Effector memory CD8-positive, alpha-beta T cell (primary cell): ENCODE measurements around the gene ACTR6.
"Not testable (repeated sequence)": the region's sequence is repeated elsewhere in the genome, so short reads cannot be mapped to it uniquely, and the experiment has no call there.

Source experiments
- ATAC-seq: fragments of 150-1000 bp; cut with Tn5 transposase; replicated peaks from 2 replicates; pipeline ENCODE4 v1.10.0; 2021; ENCODE audit warnings: mild to moderate bottlenecking, moderate library complexity
- DNase-seq, 3 experiments: peaks; one replicate each; pipeline ENCODE4 v3.0.0; 2021
- H3K27ac Mint-ChIP-seq, 2 donors: one replicate each; pipeline ENCODE4 v1.8.0; 2022; ENCODE audit warnings: mild to moderate bottlenecking in 2 of 2, mixed read lengths in 2 of 2, moderate library complexity in 2 of 2
- H3K27me3 Mint-ChIP-seq, 2 donors: one replicate each; pipeline ENCODE4 v1.8.0; 2022; ENCODE audit warnings: mixed read lengths in 2 of 2
- H3K36me3 Mint-ChIP-seq: one replicate; pipeline ENCODE4 v1.8.0; 2022; ENCODE audit warnings: mild to moderate bottlenecking, moderate library complexity, mixed read lengths; ENCODE audit not compliant: insufficient read depth
- H3K4me1 Mint-ChIP-seq, 2 donors: one replicate each; pipeline ENCODE4 v1.8.0; 2022; ENCODE audit warnings: low read depth in 2 of 2, mixed read lengths in 2 of 2
- H3K4me3 Mint-ChIP-seq, 2 donors: one replicate each; pipeline ENCODE4 v1.8.0; 2022; ENCODE audit warnings: mild to moderate bottlenecking in 2 of 2, mixed read lengths in 2 of 2, moderate library complexity in 2 of 2
- H3K9me3 Mint-ChIP-seq, 2 donors: one replicate each; pipeline ENCODE4 v1.8.0; 2022; ENCODE audit warnings: mixed read lengths in 2 of 2

Gene ACTR6

GRCh38 chr12:100168562-100168961, 32.1 kb upstream of the ACTR6 start:
- Mint-ChIP-seq H3K9me3 (no peaks in the 10 kb centered on the region), H3K4me1 (peaks cover 6% of the 10 kb centered on the region in 2 donors), H3K27me3 (no peaks in the 10 kb centered on the region), H3K36me3 (peaks cover 7% of the 10 kb centered on the region), H3K27ac (peak overlapping the region in 1 of 2 donors; percentile 51), H3K4me3 (no peak overlapping the region)
- ATAC-seq (no peak), DNase-seq (no peak)

DNA sequence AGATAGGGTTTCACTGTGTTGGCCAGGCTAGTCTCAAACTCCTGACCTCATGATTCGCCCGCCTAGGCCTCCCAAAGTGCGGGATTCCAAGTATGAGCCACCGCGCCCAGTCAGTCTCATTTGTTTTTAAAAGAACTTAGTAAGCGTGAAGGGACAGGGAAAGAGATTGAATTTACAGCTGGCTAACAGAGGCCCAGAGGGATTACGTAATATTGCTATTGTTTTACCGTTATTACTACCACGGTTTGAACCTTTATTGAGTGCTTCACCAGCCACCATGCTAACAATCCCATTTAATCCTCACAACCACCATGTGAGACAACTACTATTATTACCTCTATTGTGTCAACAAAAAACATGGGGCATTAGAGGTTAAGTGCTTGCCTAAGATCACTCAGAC, 31.3 kb upstream of the ACTR6 start:
- Mint-ChIP-seq H3K4me1 (peaks cover under 1 to 1% of the 10 kb centered on the region in 2 donors), H3K9me3 (no peaks in the 10 kb centered on the region), H3K27me3 (no peaks in the 10 kb centered on the region), H3K36me3 (peaks cover 7% of the 10 kb centered on the region), H3K4me3 (no peak overlapping the region), H3K27ac (peak overlapping the region in 1 of 2 donors; percentile 51)
- ATAC-seq (no peak), DNase-seq (no peak)

DNA sequence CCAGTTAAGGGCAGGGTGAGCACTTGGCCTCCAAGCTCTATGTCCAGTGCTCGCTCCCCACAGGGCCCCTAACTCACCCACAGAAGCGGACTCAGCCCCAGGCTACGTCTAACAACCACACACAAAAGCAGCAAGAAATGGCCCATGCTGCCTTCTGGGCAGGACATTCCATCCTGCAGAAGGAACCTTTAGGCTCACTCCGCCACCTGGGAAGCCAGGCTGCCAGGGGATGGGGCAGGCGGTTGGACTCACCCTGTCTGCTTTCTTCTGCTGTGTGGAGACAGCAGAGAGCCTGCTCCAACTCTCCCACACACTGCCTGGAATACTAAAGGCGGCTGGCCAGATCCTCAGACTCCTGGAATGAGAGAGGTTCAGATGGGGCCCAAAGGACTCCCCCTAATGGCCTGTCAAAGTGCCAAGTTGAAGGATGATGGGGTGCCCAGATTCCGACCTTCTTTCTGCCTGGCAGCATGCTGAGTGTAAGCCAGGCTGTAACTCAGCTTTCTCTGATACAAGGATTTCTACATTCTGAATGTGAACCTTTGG, 30.2 kb upstream of the ACTR6 start:
- Mint-ChIP-seq H3K9me3 (no peaks in the 10 kb centered on the region), H3K27me3 (no peaks in the 10 kb centered on the region), H3K4me1 (no peaks in the 10 kb centered on the region), H3K36me3 (peaks cover 7% of the 10 kb centered on the region), H3K27ac (no peak overlapping the region), H3K4me3 (no peak overlapping the region)
- DNase-seq: no peak
- no peak for ATAC-seq

- Mint-ChIP-seq H3K4me1 (no peaks in the 10 kb centered on the region), H3K27ac (no peak overlapping the region), H3K9me3 (no peaks in the 10 kb centered on the region), H3K36me3 (peaks cover 7% of the 10 kb centered on the region), H3K4me3 (no peak overlapping the region), H3K27me3 (no peaks in the 10 kb centered on the region)
- ATAC-seq (no peak), DNase-seq (no peak)
Observed at GRCh38 chr12:100171248-100171647, 29.4 kb upstream of the ACTR6 start.

DNA sequence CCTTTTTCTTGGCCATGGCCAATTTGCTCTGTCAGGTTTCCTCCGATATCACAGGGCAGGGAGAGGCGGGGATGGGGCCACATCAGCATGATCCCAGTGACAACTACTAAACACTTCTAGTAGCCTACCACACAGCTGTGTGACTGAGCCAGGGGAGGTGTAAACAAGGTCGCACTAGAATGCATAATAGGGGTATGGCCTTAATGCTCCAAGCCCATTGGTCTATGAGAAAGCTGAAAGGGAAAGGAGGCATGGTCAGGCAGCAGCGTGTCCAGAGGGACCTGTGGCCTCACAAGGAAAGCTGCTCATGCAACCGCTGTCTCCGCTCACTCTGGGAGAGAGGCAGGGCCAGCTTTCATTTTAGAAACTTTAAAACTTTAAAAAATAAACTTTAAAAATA, 27.5 kb upstream of the ACTR6 start:
- Mint-ChIP-seq H3K4me1 (no peaks in the 10 kb centered on the region), H3K36me3 (peaks cover 3% of the 10 kb centered on the region), H3K9me3 (no peaks in the 10 kb centered on the region), H3K27me3 (no peaks in the 10 kb centered on the region), H3K27ac (no peak overlapping the region), H3K4me3 (no peak overlapping the region)
- DNase-seq (no peak), ATAC-seq (no peak)

DNA sequence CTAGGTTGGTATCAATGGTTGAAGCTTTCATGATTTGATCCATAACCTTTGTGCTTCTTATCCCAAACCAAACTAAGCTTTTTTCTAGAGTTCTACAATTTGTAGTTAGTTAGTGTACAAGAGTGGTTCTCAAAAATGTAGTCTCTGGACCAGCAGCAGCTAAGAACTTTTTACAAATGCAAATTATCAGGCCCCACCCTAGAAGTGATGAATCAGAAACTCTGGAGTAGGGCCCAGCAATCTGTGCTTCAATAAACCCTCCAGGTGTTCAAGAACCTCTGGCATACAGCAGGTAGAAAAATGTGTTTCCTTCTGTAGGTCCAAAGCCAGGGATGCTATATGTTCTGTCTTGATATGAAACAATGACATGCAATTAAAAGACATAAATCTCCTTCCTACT, 26.1 kb upstream of the ACTR6 start:
- Mint-ChIP-seq H3K4me3 (no peak overlapping the region), H3K9me3 (no peaks in the 10 kb centered on the region), H3K36me3 (peaks cover 3% of the 10 kb centered on the region), H3K4me1 (no peaks in the 10 kb centered on the region), H3K27me3 (no peaks in the 10 kb centered on the region), H3K27ac (no peak overlapping the region)
- ATAC-seq: no peak
- no peak for DNase-seq

DNA sequence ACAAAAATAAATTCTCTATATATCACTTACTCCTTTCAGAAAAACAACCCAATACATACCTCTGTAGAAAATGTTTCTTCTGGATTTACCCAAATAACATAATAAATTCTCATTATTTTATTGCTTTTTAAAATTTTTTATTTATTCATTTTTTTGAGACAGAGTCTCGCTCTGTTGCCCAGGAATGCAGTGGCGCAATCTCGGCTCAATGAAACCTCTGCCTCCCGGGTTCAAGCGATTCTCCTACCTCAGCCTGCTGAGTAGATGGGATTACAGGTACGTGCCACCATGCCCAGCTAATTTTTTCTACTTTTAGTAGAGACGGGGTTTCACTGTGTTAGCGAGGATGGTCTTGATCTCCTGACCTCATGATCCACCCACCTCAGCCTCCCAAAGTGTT, 24.1 kb upstream of the ACTR6 start:
- H3K27ac Mint-ChIP-seq, ATAC-seq, H3K27me3 Mint-ChIP-seq, H3K9me3 Mint-ChIP-seq, H3K36me3 Mint-ChIP-seq, DNase-seq, H3K4me1 Mint-ChIP-seq, H3K4me3 Mint-ChIP-seq: not testable (repeated sequence)

GRCh38 chr12:100179252-100179651, 21.4 kb upstream of the ACTR6 start:
- Mint-ChIP-seq H3K36me3 (no peaks in the 10 kb centered on the region), H3K27me3 (no peaks in the 10 kb centered on the region), H3K4me3 (no peak overlapping the region), H3K9me3 (no peaks in the 10 kb centered on the region), H3K4me1 (no peaks in the 10 kb centered on the region), H3K27ac (no peak overlapping the region)
- no peak for ATAC-seq
- no peak for DNase-seq

GRCh38 chr12:100184549-100185145, 16.0 kb upstream of the ACTR6 start:
- no peaks in the 10 kb centered on the region for H3K27me3 Mint-ChIP-seq

GRCh38 chr12:100185361-100185894, 15.2 kb upstream of the ACTR6 start:
- peaks cover 0 to 1% of the 10 kb centered on the region in 2 donors for H3K4me1 Mint-ChIP-seq
- no peak overlapping the region for H3K27ac Mint-ChIP-seq
- no peaks in the 10 kb centered on the region for H3K27me3 Mint-ChIP-seq
- H3K4me3 Mint-ChIP-seq: no peak overlapping the region
- DNase-seq (no peak), ATAC-seq (no peak)
- H3K36me3 Mint-ChIP-seq: no peaks in the 10 kb centered on the region
- no peaks in the 10 kb centered on the region for H3K9me3 Mint-ChIP-seq

More at GRCh38 chr12:100184549-100185145, 16.0 kb upstream of the ACTR6 start:
- Mint-ChIP-seq H3K27ac (no peak overlapping the region), H3K4me1 (peaks cover 0 to 1% of the 10 kb centered on the region in 2 donors), H3K9me3 (no peaks in the 10 kb centered on the region), H3K4me3 (no peak overlapping the region), H3K36me3 (no peaks in the 10 kb centered on the region)
- ATAC-seq (no peak), DNase-seq (no peak)

GRCh38 chr12:100186071-100186470, 14.5 kb upstream of the ACTR6 start:
- H3K4me1 Mint-ChIP-seq: peaks cover 0 to 1% of the 10 kb centered on the region in 2 donors
- ATAC-seq (no peak), DNase-seq (no peak)
- no peaks in the 10 kb centered on the region for H3K36me3 Mint-ChIP-seq
- no peaks in the 10 kb centered on the region for H3K27me3 Mint-ChIP-seq
- no peaks in the 10 kb centered on the region for H3K9me3 Mint-ChIP-seq
- no peak overlapping the region for H3K27ac Mint-ChIP-seq
- no peak overlapping the region for H3K4me3 Mint-ChIP-seq

DNA sequence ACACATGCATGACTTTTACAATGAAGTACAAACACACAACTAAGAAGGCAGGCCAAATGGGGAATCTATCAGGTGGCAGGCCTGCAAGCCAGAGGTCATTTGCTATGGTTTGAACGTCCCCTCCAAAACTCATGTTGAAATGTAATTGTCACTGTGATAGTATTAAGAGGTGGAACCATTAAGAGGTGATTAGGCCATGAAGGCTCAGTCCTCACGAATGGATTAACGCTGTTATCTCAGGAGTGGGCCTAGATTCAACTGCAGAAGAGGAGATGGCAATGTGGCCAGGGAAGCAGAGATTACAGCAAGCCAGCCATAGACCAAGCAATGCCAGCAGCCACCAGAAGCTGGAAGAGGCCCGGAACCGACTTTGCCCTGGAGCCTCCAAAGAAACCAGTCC, 13.5 kb upstream of the ACTR6 start:
- no peak overlapping the region for H3K27ac Mint-ChIP-seq
- peaks cover 0 to 1% of the 10 kb centered on the region in 2 donors for H3K4me1 Mint-ChIP-seq
- no peak for ATAC-seq
- no peaks in the 10 kb centered on the region for H3K9me3 Mint-ChIP-seq
- H3K27me3 Mint-ChIP-seq: no peaks in the 10 kb centered on the region
- no peaks in the 10 kb centered on the region for H3K36me3 Mint-ChIP-seq
- H3K4me3 Mint-ChIP-seq: no peak overlapping the region
- DNase-seq: no peak

DNA sequence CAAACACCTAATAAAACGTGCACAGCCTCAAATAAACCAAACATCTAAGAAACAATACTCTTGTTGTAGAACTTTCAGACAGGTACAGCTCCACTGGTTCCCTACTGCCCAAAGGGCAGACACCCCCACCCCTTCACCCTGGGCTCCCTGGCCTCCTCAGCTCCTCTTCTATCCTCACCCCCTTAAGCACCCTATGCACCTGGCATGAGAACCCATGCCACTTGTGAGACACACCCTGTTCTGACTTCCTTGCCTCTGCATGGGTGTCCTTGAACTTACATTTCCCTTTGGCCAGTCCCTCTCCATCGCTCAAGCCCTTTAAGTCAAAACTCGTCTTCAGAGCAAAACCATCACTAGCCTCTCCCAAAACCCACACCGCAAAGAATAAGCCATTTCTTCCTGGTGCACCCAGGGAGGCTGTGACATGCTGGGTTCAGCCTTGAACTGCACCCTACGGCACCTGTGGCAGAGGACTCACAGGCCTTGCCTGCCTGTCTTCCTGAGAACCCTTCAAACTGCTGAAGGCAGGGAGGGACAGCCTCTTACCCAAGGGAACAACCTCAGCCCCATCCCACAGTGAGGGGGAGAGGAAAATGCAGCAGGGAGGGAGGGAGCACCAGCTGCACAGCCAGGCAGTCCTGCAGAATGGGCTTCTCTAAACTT, 12.6 kb upstream of the ACTR6 start:
- no peaks in the 10 kb centered on the region for H3K27me3 Mint-ChIP-seq
- DNase-seq (no peak), ATAC-seq (no peak)
- no peak overlapping the region for H3K4me3 Mint-ChIP-seq
- H3K4me1 Mint-ChIP-seq: peaks cover 0 to 1% of the 10 kb centered on the region in 2 donors
- no peaks in the 10 kb centered on the region for H3K9me3 Mint-ChIP-seq
- H3K36me3 Mint-ChIP-seq: no peaks in the 10 kb centered on the region
- H3K27ac Mint-ChIP-seq: no peak overlapping the region
